ENCODE results near the gene MAP3K1.

MAP3K1 gene

DNA sequence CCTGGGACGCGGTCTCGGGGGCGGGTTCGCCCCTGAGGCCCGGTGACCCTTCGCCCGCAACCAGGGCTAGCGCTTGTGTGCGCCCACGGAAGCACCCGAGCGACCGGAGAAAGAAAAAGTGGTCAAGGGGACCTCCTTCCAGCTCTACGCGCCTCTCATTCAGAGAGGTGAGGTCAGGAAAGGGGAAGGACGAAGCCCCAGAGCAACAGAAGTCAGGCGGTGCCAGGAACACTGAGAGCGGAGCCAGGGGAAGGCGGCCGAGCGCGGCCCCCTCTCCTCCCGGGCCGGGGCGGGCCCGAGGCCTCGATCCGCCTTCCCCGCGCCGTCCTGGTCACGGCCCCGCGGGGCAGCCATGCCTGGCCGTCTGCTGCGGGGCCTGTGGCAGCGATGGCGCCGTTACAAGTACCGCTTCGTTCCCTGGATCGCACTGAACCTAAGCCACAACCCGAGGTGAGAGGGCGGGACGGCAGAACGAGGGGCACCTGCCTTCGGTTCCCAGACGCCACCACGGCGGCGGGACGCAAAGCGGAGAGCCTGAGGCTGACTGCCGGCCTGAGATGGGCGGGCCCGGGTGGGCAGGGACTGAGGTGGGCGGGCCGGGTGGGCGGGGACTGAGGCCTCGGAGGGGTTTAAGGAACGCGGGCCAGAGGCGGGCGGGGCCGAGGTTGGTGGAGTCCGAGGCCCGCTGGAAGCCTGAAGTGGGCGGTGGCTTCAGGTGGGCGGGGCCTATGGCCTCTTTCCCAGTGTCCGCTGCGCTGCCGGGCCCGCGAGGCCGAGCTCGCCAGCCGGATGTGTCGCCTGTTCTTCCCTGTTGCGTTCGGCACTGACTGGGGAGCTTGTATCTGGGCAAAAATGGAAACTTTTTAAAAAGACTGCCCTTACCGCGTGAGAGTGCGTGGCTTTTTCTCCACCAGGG is 94.2 kb downstream of the MAP3K1 start, which contains the start of gene SETD9:
Gene SETD9, plus strand, starts transcription at position 303 of the 916 bp plus-strand sequence. Its CDS starts 50 bp downstream, at position 353.
- DNase-seq (ENCODE audit: low read depth), result peak; percentile 78

DNA sequence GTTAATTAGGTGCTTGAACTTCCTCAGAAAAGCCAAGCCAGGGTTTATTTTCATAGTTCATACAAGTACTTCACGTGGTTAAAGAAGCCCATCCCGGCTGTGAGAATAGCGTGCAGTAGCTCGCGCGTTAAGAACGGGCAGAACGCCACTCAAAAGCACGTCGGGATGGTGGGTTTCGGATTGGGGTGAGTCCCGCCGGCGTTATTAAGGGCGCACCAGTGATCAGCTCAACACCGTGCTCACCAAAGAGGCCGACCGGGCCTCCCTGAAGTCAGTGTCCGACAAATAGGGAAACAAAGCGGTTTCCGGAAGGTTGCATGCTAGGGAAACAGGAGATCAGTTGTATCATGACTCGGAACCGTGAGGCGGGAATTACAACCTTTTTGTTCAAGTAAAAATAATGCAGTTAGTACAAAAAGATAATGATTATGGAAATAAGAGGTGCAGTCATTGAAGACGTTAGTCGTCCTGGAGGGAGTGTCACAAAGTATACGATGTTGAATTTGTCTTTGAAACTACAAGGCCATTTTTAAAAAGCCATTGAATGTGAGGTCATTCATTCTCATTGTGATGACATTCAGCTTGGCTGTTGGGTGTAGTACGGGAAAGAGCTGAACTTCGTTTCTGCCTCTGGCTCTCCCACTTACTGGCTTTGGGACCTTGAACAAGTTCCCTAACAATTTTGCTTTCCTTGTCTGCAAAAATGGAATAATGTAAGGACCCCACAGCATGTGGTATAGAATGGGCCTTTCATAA is 95.0 kb downstream of the MAP3K1 start:
- DNase-seq (ENCODE audit: low read depth), result peak; percentile 7

DNA sequence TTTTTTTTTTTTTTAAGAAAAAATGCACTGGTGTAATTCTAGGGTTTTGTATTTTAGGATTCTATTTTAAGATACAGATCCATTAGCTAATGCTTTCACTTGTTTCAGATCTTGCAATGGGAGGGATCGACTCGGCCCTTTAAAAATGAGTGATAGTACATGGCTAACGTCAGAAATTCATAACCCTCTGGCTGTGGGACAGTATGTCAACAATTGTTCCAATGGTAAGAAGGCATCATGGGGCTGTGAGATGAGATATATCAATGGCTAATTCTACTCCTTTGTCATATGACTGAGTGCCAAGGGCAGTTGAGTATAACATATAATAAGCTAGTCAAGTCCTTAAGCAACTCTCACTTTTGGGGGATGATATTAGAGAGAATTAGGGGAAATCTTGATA is 98.4 kb downstream of the MAP3K1 start:
- no peak for DNase-seq (ENCODE audit: low read depth)

DNA sequence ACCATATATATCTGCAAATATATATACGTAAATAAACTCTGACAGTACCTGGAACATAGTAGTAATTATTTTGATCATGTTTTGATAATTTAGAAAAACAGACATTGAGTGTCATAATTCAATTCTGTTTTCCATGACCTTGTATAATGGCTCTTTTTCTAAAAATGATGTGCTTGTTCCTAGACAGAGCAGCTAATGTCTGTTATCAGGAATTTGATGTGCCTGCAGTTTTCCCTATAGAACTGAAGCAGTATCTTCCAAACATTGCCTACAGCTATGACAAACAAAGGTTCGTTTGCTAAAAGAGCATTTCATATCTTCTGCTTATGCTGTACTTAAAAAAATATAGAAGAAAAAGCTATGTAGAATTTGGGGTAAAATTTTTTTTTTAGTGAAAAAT is 99.3 kb downstream of the MAP3K1 start:
- DNase-seq (ENCODE audit: low read depth), result no peak

DNA sequence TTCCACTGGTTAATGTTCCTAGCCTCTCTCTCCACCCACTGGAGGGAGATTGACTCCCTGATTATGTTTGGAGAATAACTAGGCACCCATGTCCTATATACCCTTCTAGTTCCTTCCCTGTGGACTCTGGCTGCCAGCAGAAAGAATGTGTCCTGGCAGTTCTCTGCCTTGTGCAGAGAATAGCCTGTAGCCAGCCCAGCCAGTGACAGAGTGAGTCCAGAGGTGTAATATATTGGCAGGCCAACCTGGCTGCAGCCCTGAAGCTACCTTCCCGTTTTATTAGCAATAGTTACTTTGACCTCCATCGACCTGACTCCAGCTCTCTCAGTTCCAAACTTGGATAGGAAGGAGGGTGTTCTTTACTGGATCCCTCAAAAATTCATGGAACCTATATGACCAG is 102.2 kb downstream of the MAP3K1 start:
- DNase-seq (ENCODE audit: low read depth), result no peak

DNA sequence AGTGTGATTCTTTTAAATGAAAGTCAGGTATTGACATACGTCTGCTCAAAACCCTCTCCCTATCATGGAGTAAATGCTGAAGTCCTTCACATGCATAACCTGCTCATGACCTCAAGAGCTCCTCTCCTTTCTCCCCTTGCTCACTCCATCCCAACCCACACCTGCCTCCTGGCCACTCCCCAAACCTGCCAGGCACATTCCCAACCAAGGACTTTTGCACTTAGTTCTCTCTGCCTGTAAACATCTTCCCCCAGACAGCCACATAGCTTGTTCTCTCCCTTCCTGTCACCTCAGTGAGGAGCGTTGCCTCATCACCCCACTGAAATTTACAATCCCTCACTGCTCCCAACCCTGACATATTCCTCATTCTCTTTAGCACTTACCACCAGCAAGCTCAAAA is 102.7 kb downstream of the MAP3K1 start:
- no peak for DNase-seq (ENCODE audit: low read depth)

DNA sequence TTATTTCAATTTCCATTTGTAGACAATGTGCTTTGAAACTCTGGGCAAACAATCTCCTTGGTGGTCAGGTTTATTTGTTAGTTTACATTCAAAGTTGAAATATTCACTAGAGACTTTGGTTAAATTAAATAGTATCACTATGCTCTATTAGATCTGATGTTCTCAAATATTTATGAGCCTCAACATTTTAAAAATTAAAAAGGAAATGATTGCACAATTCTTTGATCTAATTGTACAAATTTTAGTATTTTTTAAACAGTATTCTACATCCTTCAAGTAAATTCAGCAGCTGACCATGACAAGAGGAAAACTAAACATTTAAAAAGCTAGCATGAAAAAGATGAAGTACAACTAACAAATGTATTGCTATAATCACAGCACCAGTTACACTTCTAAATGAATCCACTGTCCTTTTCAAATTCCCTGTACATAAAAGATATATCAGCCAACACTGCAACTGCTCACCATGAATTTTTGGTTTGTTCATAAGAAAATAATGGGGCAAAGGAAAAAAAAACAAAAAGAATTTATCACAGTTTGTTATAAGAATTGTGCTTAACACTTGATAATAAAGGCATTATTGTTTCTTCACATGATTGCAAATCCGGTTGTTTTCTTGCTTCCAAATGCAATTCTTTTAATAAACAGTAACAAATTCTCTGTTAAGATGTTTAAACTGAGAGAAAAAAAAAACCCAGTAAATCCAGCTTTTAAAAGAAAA is 104.8 kb downstream of the MAP3K1 start:
- DNase-seq (ENCODE audit: low read depth), result no peak

DNA sequence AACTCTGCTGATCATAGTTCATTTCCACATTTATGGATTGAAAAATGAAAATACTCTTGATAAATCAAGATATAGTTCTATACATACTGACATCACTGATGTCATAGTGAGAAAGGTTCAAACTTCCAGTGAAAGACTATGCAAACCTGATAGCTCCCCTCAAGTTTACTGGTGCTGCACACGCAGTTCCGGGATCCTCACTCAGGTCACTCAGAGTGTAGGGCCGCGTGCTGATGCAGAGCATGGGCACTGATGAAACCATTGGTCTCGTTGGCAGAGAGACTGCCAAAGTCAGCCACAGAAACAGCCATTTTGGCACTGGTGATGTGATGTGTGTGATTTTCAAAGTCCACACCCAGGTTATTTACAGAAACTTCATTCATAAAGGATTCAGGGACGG is 107.6 kb downstream of the MAP3K1 start:
- no peak for DNase-seq (ENCODE audit: low read depth)

DNA sequence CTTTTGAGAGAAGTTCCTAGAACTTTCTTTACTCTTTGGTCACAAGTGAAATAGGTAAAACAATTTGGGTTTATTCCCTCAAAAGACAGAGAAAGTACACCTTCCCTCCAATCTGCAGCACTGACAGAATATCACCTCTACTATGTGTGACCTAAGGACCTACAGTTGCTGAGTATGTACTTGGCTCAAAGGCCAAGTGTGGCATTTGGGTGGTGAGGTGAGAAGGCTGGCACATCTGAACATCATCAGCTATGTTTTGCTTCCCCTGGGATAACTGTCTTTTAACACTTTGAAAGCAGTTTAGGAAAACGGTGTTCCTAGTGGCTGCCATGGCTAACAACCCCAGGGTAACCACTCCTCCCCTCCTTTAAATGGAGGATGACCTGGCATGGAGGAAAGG is 119.0 kb downstream of the MAP3K1 start:
- no peak for DNase-seq (ENCODE audit: low read depth)

DNA sequence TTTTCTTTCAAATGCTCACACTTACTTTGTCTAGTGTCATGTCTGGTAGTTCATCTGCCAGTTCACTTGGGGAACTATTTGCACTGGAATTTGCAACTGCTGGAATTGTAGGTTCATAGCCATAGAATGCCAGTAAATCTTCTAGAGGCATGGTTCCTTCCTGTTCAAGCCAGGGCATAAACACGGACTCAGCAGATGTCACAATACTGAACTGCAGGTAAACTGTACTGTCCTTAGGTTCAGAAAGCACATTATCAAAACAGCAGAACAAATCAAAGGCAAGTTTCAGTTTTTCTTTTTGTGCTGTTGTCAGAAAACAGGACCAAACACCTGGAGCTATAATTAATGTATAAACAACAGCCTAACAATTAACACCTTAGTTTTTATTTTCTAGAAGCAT is 123.5 kb downstream of the MAP3K1 start:
- DNase-seq (ENCODE audit: low read depth), result no peak

DNA sequence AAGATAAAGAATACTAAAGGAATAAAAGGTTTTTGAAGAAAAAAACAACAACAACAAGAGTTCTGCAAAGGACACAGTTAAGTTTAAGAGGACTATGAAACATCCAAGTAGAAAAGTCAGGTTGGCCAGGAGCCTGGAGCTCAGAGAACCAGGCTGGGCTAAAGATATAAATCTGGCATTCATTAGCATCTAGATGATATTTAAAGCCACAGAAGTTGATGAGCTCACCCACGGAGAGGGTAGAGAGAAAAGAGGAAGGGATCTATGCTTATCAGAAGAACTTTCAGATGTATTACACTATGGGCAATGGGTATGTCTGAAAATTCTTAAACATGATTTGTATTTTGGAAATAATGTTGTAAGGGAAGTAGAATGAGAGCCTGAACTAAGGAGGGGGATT is 126.6 kb downstream of the MAP3K1 start:
- DNase-seq (ENCODE audit: low read depth), result no peak
